KMS-11 (cell line): ENCODE measurements around the gene POLA2.

Experiments used
- H2AFZ ChIP-seq: fragments of 200-600 bp; sonication (generic); 2 replicates; pipeline ENCODE4 v1.6.1; 2016; ENCODE audit warnings: antibody characterized with exemption, mixed run types, low read depth
- H3K27ac ChIP-seq: fragments of 200-600 bp; sonication (generic); 2 replicates; pipeline ENCODE4 v1.6.1; 2016; ENCODE audit warnings: mild to moderate bottlenecking, mixed run types
- H3K27me3 ChIP-seq: fragments of 200-600 bp; sonication (generic); 2 replicates; pipeline ENCODE4 v1.6.1; 2017; ENCODE audit warnings: mild to moderate bottlenecking, low read depth, mixed run types, moderate library complexity; ENCODE audit not compliant: insufficient read depth
- H3K36me3 ChIP-seq: fragments of 200-600 bp; sonication (generic); 2 replicates; pipeline ENCODE4 v1.6.1; 2017; ENCODE audit warnings: mild to moderate bottlenecking, mixed run types; ENCODE audit not compliant: insufficient read depth
- H3K4me1 ChIP-seq: fragments of 200-600 bp; sonication (generic); 2 replicates; pipeline ENCODE4 v1.6.1; 2016; ENCODE audit warnings: mild to moderate bottlenecking, low read depth, mixed run types; ENCODE audit not compliant: poor library complexity, severe bottlenecking
- H3K4me2 ChIP-seq: fragments of 200-600 bp; sonication (generic); 2 replicates; pipeline ENCODE4 v1.7.0; 2016; ENCODE audit warnings: mild to moderate bottlenecking, mixed run types
- H3K4me3 ChIP-seq: fragments of 200-600 bp; sonication (generic); IDR thresholded peaks from 2 replicates; pipeline ENCODE4 v1.6.1; 2017; ENCODE audit warnings: low read depth, low read length, mixed read lengths; ENCODE audit not compliant: insufficient read depth
- H3K79me2 ChIP-seq: fragments of 200-600 bp; sonication (generic); 2 replicates; pipeline ENCODE4 v1.6.1; 2016; ENCODE audit warnings: low read depth, mixed run types; ENCODE audit not compliant: insufficient read depth
- H3K9ac ChIP-seq: fragments of 200-600 bp; sonication (generic); 2 replicates; pipeline ENCODE4 v1.6.1; 2016; ENCODE audit warnings: mild to moderate bottlenecking, mixed run types
- H4K20me1 ChIP-seq: fragments of 200-600 bp; sonication (generic); 2 replicates; pipeline ENCODE4 v1.6.1; 2016; ENCODE audit warnings: mild to moderate bottlenecking, mixed run types; ENCODE audit not compliant: insufficient read depth
- CTCF ChIP-seq: fragments of 200-600 bp; sonication (generic); conservative IDR thresholded peaks from 2 replicates; pipeline ENCODE4 v1.6.1; 2017; ENCODE audit warnings: low read depth, mild to moderate bottlenecking, antibody characterized with exemption, low read length, moderate library complexity, mixed read lengths

The POLA2 gene

GRCh38 chr11:65338676-65339075, 76.9 kb downstream of the POLA2 start:
- no peak for TF ChIP-seq CTCF

GRCh38 chr11:65340226-65340625, 78.5 kb downstream of the POLA2 start:
- H3K79me2 ChIP-seq = peaks cover 42% of the 10 kb centered on the region
- TF ChIP-seq CTCF = no peak
- no peak overlapping the region for H3K4me3 ChIP-seq
- H3K27me3 ChIP-seq = no peaks in the 10 kb centered on the region
- no peak overlapping the region for H3K27ac ChIP-seq
- H3K4me1 ChIP-seq = peaks cover 5% of the 10 kb centered on the region
- H3K9ac ChIP-seq = no peak overlapping the region
- H2AFZ ChIP-seq = no peak overlapping the region
- no peaks in the 10 kb centered on the region for H4K20me1 ChIP-seq
- H3K4me2 ChIP-seq = no peak overlapping the region
- peaks cover 3% of the 10 kb centered on the region; the same call in 1 of the 2 replicates for H3K36me3 ChIP-seq

More at GRCh38 chr11:65338676-65339075, 76.9 kb downstream of the POLA2 start:
- Histone ChIP-seq H3K4me3 (no peak overlapping the region), H3K36me3 (peaks cover 3% of the 10 kb centered on the region; the same call in 1 of the 2 replicates), H3K4me1 (peaks cover 9% of the 10 kb centered on the region), H4K20me1 (no peaks in the 10 kb centered on the region), H3K79me2 (peaks cover 57% of the 10 kb centered on the region), H3K27ac (no peak overlapping the region), H3K4me2 (no peak overlapping the region), H3K9ac (no peak overlapping the region), H2AFZ (no peak overlapping the region), H3K27me3 (no peaks in the 10 kb centered on the region)

GRCh38 chr11:65341856-65342255, 80.1 kb downstream of the POLA2 start:
- Histone ChIP-seq H3K27ac (no peak overlapping the region), H3K4me1 (no peaks in the 10 kb centered on the region), H3K4me3 (no peak overlapping the region), H4K20me1 (no peaks in the 10 kb centered on the region), H3K36me3 (peaks cover 3% of the 10 kb centered on the region; the same call in 1 of the 2 replicates), H3K27me3 (no peaks in the 10 kb centered on the region), H3K4me2 (no peak overlapping the region), H2AFZ (no peak overlapping the region), H3K9ac (no peak overlapping the region), H3K79me2 (peaks cover 26% of the 10 kb centered on the region)
- no peak for TF ChIP-seq CTCF
